Spleen (tissue), 11 donors: Measurements from ENCODE around the gene PRSS22. TPM values are rescaled to one million over a fixed set of nuclear protein-coding genes. Genes with fewer than 3 reads are reported as not detected.
A peak's percentile ranks its signal among the peaks of the same experiment; 100 is the strongest.

Source experiments
- DNase-seq: peaks from one replicate; pipeline ENCODE4 v3.0.0-alpha.2; 2020
- H3K27ac ChIP-seq, 8 donors: fragments of 200-600 bp; sonication (generic) in 7 of 8; 1 replicate in 4 of 8; 2 replicates in 4 of 8; pipeline versions ENCODE4 v1.5.0 to v1.8.0; 2016 to 2021; ENCODE audit warnings: inconsistent platforms in 4 of 8, mild to moderate bottlenecking in 4 of 8, moderate library complexity in 1 of 8
- H3K27me3 ChIP-seq, 7 donors: fragments of 200-600 bp; sonication (generic) in 6 of 7; replicated peaks in 1 of 7; 1 replicate in 4 of 7; 2 replicates in 3 of 7; pipeline versions ENCODE4 v1.5.0 to v1.8.0; 2016 to 2021; ENCODE audit warnings: inconsistent platforms in 3 of 7, mild to moderate bottlenecking in 1 of 7
- H3K36me3 ChIP-seq, 6 donors: fragments of 200-600 bp; sonication (generic) in 5 of 6; 1 replicate in 4 of 6; 2 replicates in 2 of 6; pipeline versions ENCODE4 v1.5.0 to v1.8.0; 2016 to 2021; ENCODE audit warnings: inconsistent platforms in 2 of 6
- H3K4me1 ChIP-seq, 6 donors: fragments of 200-600 bp; sonication (generic) in 5 of 6; 1 replicate in 3 of 6; 2 replicates in 3 of 6; pipeline versions ENCODE4 v1.5.0 to v1.8.0; 2016 to 2021; ENCODE audit warnings: inconsistent platforms in 3 of 6
- H3K4me3 ChIP-seq, 8 donors: fragments of 200-600 bp; sonication (generic) in 7 of 8; 1 replicate in 4 of 8; 2 replicates in 4 of 8; pipeline versions ENCODE4 v1.5.0 to v1.8.0; 2016 to 2021; ENCODE audit warnings: inconsistent platforms in 4 of 8, mild to moderate bottlenecking in 4 of 8, moderate library complexity in 2 of 8
- H3K9me3 ChIP-seq, 8 donors: fragments of 200-600 bp; sonication (generic) in 7 of 8; 1 replicate in 4 of 8; 2 replicates in 4 of 8; pipeline versions ENCODE4 v1.5.0 to v1.8.0; 2016 to 2021; ENCODE audit warnings: inconsistent platforms in 4 of 8
- POLR2A ChIP-seq, 3 donors: fragments of 450-650 bp; IDR thresholded peaks; one replicate each; pipeline ENCODE4 v1.5.1; 2017; ENCODE audit warnings: antibody characterized with exemption in 3 of 3, mild to moderate bottlenecking in 1 of 3
- POLR2AphosphoS5 ChIP-seq, 3 donors: sonication (generic); formaldehyde crosslinking; IDR thresholded peaks; one replicate each; pipeline ENCODE4 v1.5.1; 2017; ENCODE audit warnings: antibody characterized with exemption in 3 of 3
- WGBS, 5 donors: extraction: QIAGEN DNeasy Blood & Tissue Kit in 3 of 5; methylation state at CpG; one replicate each; pipeline versions ENCODE4 v1.1.5 to v1.1.7; 2013 to 2018; 5-methylcytosine and 5-hydroxymethylcytosine counted together
- intact Hi-C: fragments of 100-400 bp; cut with DNase I; formaldehyde crosslinking; loops from one replicate; pipeline ENCODE4 v1.15.0; 2023; ENCODE audit warnings: low total_unique reads
- polyA plus RNA-seq, 3 donors: library from polyadenylated mRNA; stranded (reverse); fragments of 200-250 nt; gene quantifications; one replicate each; pipeline ENCODE4 v1.2.1, GENCODE V29; 2013
- total RNA-seq, 7 donors: library from RNA; depleted of rRNA in 3 of 7; stranded (reverse); fragments of >200 nt in 3 of 7; fragmentation: NEBNext Ultra II Directional in 4 of 7; extraction: Animal tissue kit (Norgen Biotek cat#: 25700) in 4 of 7; gene quantifications; one replicate each; pipeline versions ENCODE4 v1.1.0 to v1.2.1, GENCODE V29; 2016 to 2021
- TF ChIP-seq, protein P1 (sequence below), 11 experiments: fragments of 200-600 bp in 7 of 11; fragments of 450-650 bp in 4 of 11; sonication (generic) in 4 of 11; IDR thresholded peaks in 8 of 11; conservative IDR thresholded peaks in 3 of 11; 1 replicate in 7 of 11; 2 replicates in 4 of 11; pipeline versions ENCODE4 v1.4.0 to v1.8.0; 2016 to 2021; ENCODE audit warnings: antibody characterized with exemption in 11 of 11, inconsistent platforms in 4 of 11, mild to moderate bottlenecking in 1 of 11
- donor health status: healthy with polysubstance abuse.
- donor health status: DM: no; HTN: no; CAD: no; lungs with moderate emphysema.
- donor health status: DM: no; HTN: no; CAD: no.
- donor health status: Bipolar disorder and iron deficiency.
- donor health status: healthy.
- donor health status: DM: no; HTN: no; CAD: no.
- donor health status: DM: yes; HTN: yes; CAD: no.

Gene PRSS22
- total and polyA plus RNA-seq, 10 donors, result 0.19 to 0.60 (median 0.33) TPM; not detected in 7

GRCh38 chr16:2905241-2905987 is 47.4 kb upstream of the PRSS22 start:
- WGBS, 5 donors, result 0 to 1% (median 1%) methylated on average over 33 to 50 of the region's 51 CpGs
- peak overlapping the region; percentile 37 to 88 (median 80) for H3K4me3 ChIP-seq
- no peaks in the 10 kb centered on the region for H3K9me3 ChIP-seq
- H3K27me3 ChIP-seq, result no peaks in the 10 kb centered on the region
- TF ChIP-seq, protein P1, sequence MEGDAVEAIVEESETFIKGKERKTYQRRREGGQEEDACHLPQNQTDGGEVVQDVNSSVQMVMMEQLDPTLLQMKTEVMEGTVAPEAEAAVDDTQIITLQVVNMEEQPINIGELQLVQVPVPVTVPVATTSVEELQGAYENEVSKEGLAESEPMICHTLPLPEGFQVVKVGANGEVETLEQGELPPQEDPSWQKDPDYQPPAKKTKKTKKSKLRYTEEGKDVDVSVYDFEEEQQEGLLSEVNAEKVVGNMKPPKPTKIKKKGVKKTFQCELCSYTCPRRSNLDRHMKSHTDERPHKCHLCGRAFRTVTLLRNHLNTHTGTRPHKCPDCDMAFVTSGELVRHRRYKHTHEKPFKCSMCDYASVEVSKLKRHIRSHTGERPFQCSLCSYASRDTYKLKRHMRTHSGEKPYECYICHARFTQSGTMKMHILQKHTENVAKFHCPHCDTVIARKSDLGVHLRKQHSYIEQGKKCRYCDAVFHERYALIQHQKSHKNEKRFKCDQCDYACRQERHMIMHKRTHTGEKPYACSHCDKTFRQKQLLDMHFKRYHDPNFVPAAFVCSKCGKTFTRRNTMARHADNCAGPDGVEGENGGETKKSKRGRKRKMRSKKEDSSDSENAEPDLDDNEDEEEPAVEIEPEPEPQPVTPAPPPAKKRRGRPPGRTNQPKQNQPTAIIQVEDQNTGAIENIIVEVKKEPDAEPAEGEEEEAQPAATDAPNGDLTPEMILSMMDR (IDR thresholded peaks at IDR 0.05 in 8 of 11, conservative IDR thresholded peaks at IDR 0.05 in 3 of 11), result no peak
- TF ChIP-seq POLR2A (IDR thresholded peaks at IDR 0.05) (peak in 2 of 3 donors; percentile 71 to 94), POLR2AphosphoS5 (IDR thresholded peaks at IDR 0.05) (peak; percentile 99)
- H3K27ac ChIP-seq, result peak overlapping the region; percentile 83 to 94 (median 90)
- DNase-seq, result peak; percentile 97
- H3K36me3 ChIP-seq, result peaks cover 0 to 7% (median 0%) of the 10 kb centered on the region in 6 donors
- peaks cover 12 to 39% (median 24%) of the 10 kb centered on the region in 6 donors for H3K4me1 ChIP-seq
- intact Hi-C loops, result no loop called here

DNA sequence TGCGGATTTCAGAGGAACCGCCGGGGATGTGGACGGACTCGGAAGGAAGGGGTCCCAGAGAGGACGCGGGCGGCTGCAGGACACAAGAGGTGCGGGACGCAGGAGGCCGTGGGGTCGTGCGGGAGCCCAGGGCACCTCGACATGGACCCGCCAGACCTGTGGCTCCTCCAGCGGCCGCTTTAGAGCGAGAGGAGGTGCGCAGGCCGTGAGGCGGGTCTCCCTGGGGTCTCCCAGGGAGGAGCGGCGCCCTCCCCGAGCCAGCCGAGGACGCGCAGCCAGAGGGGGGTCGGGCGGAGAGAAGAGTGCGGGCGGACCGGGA is 46.9 kb upstream of the PRSS22 start:
- Histone ChIP-seq H3K4me1 (peaks cover 12 to 39% (median 24%) of the 10 kb centered on the region in 6 donors), H3K36me3 (peaks cover 0 to 13% (median 0%) of the 10 kb centered on the region in 6 donors), H3K27me3 (no peaks in the 10 kb centered on the region), H3K27ac (peak overlapping the region; percentile 83 to 94 (median 90)), H3K4me3 (peak overlapping the region; percentile 37 to 88 (median 80)), H3K9me3 (no peaks in the 10 kb centered on the region)
- no peak for TF ChIP-seq POLR2A (IDR thresholded peaks at IDR 0.05)
- TF ChIP-seq, protein P1 (IDR thresholded peaks at IDR 0.05 in 8 of 11, conservative IDR thresholded peaks at IDR 0.05 in 3 of 11), result no peak
- no peak for TF ChIP-seq POLR2AphosphoS5 (IDR thresholded peaks at IDR 0.05)
- no peak for DNase-seq
- intact Hi-C loops, result no loop called here
- WGBS, 5 donors, result 0 to 1% (median 0%) methylated on average over 17 to 32 of the region's 32 CpGs

DNA sequence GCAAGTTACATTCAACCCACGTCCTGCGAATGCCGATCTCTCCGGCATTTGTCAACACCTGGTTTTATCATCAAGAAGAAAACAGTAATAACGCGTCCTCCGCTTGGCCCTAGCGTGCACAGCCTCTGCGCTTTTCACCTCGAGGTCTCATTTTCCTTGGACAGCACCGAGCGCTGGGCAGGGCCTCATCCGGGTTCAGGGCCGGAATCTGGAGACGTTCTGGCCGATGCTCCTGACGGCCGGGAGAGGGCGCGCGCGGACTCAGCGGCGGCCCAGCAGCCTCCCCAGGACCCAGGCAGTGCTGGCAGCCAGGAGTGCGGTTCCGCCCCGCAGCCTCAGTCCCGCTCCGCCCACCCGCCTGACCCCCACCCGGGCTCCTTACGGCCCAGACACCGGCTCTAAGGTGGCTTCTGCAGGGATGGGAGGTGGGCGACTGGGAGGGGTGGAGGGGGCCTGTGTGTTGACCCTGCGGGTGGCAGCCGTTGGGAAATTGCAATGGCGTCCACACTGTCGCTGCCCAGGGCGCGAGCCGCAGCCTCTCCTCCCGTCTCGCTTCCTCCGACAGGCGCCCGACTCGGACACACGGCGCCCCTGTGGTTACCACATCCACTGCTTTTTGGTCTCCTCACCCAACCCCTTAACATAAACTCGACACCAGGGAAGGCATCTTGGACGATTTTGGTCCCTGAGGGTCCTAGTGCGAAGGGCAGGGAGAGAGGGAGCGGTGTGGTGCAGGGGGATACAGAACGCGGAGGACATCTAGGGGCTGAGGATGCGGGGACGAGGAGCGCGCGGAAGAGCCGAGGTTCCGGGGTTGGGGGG is 46.3 kb upstream of the PRSS22 start:
- Histone ChIP-seq H3K27me3 (no peaks in the 10 kb centered on the region), H3K36me3 (peaks cover 0 to 18% (median 0%) of the 10 kb centered on the region in 6 donors), H3K4me1 (peaks cover 12 to 39% (median 24%) of the 10 kb centered on the region in 6 donors), H3K9me3 (no peaks in the 10 kb centered on the region), H3K4me3 (peak overlapping the region; percentile 37 to 88 (median 80)), H3K27ac (peak overlapping the region; percentile 83 to 94 (median 90))
- DNase-seq, result peak; percentile 96
- WGBS, 5 donors, result 2 to 5% (median 3%) methylated on average over 37 to 62 of the region's 62 CpGs
- intact Hi-C loops, result no loop called here
- TF ChIP-seq, protein P1 (IDR thresholded peaks at IDR 0.05 in 8 of 11, conservative IDR thresholded peaks at IDR 0.05 in 3 of 11), result peak; percentile 79 to 98 (median 96)
- no peak for TF ChIP-seq POLR2A (IDR thresholded peaks at IDR 0.05)
- peak; percentile 67 to 90 (median 84) for TF ChIP-seq POLR2AphosphoS5 (IDR thresholded peaks at IDR 0.05)
